ENCODE results near the gene ARHGAP23. TPM values are rescaled to one million over a fixed set of nuclear protein-coding genes. Genes with fewer than 3 reads are reported as not detected.

The ARHGAP23 gene
- total RNA-seq, 1 experiment from 2014 or later: 97.9 TPM

DNA sequence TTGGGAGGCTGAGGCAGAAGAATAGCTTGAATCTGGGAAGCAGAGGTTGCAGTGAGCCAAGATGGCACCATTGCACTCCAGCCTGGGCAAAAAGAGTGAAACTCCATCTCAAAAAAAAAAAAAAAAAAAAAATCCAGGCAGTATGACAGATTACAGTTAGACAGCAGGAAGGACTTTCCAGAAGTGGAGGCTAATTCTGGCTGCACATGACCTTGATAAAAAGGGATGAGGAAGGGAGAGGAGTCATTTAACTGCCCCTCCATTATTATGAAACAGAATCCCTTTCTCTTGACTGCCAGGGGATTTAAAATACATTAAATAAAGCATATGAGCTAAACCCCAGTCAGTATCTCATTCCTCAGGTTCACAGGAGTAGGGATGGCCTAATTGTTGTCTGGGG is 1.8 kb upstream of the ARHGAP23 start:
- no peak overlapping the region for H2BK15ac ChIP-seq (ENCODE audit: low read depth, low read length)
- no peak overlapping the region for H4K91ac ChIP-seq (ENCODE audit: insufficient read length, low read depth, low read length)
- H3K4me3 Mint-ChIP-seq: no peak overlapping the region; a peak in 1 of 5 replicates
- H3K9me3 ChIP-seq (ENCODE audit: control insufficient read depth, low read depth, low read length): no peaks in the 10 kb centered on the region
- H4K8ac ChIP-seq (replicated peaks; ENCODE audit: insufficient read length, low read depth, low read length): no peak overlapping the region
- H3K27ac Mint-ChIP-seq: no peak overlapping the region
- peaks cover 5% of the 10 kb centered on the region for H3K27me3 Mint-ChIP-seq (ENCODE audit: low read depth)
- no peak overlapping the region for H2BK20ac ChIP-seq (ENCODE audit: low read depth, low read length, poor library complexity, severe bottlenecking)
- no peak overlapping the region for H2BK12ac ChIP-seq (ENCODE audit: insufficient read length, low read depth, low read length)
- peaks cover 16% of the 10 kb centered on the region; the same call in 1 of the 2 replicates for H3K79me2 ChIP-seq (ENCODE audit: insufficient read depth, low read length)
- H3K4ac ChIP-seq (ENCODE audit: low read depth, low read length): no peak overlapping the region
- no peak overlapping the region for H2AK5ac ChIP-seq (ENCODE audit: insufficient read length, low read length)
- H3K9ac ChIP-seq (ENCODE audit: extremely low read depth, insufficient read length, low read length): no peak overlapping the region
- TF ChIP-seq, protein P1, sequence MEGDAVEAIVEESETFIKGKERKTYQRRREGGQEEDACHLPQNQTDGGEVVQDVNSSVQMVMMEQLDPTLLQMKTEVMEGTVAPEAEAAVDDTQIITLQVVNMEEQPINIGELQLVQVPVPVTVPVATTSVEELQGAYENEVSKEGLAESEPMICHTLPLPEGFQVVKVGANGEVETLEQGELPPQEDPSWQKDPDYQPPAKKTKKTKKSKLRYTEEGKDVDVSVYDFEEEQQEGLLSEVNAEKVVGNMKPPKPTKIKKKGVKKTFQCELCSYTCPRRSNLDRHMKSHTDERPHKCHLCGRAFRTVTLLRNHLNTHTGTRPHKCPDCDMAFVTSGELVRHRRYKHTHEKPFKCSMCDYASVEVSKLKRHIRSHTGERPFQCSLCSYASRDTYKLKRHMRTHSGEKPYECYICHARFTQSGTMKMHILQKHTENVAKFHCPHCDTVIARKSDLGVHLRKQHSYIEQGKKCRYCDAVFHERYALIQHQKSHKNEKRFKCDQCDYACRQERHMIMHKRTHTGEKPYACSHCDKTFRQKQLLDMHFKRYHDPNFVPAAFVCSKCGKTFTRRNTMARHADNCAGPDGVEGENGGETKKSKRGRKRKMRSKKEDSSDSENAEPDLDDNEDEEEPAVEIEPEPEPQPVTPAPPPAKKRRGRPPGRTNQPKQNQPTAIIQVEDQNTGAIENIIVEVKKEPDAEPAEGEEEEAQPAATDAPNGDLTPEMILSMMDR (conservative IDR thresholded peaks at IDR 0.05): no peak
- H3K27ac ChIP-seq (ENCODE audit: insufficient read length, low read depth, low read length): no peak overlapping the region
- H3K23ac ChIP-seq (ENCODE audit: insufficient read length, low read depth, low read length): no peak overlapping the region
- no peak overlapping the region for H3K56ac ChIP-seq (ENCODE audit: insufficient read length, low read depth, low read length)
- H2AFZ ChIP-seq (ENCODE audit: low read length): no peak overlapping the region
- H3K4me2 ChIP-seq (ENCODE audit: insufficient read depth, insufficient read length, low read length): no peak overlapping the region
- H2BK5ac ChIP-seq (ENCODE audit: insufficient read length, low read length): no peak overlapping the region
- H3K27me3 ChIP-seq (ENCODE audit: insufficient read depth, low read length): no peaks in the 10 kb centered on the region
- H3K36me3 Mint-ChIP-seq (ENCODE audit: insufficient read depth in 1 of 3, low read depth in 3 of 3): no peaks in the 10 kb centered on the region
- H3K18ac ChIP-seq (ENCODE audit: insufficient read length, low read depth, low read length): no peak overlapping the region
- no peak overlapping the region for H3T11ph ChIP-seq (ENCODE audit: low read length)
- no peaks in the 10 kb centered on the region for H4K20me1 ChIP-seq (ENCODE audit: control insufficient read depth, insufficient read depth, insufficient read length)
- H3K23me2 ChIP-seq (ENCODE audit: insufficient read length, low read depth, low read length, poor library complexity, severe bottlenecking): peaks cover 11% of the 10 kb centered on the region
- DNase-seq: no peak
- no peak overlapping the region for H2BK120ac ChIP-seq (ENCODE audit: low read depth, low read length, poor library complexity, severe bottlenecking)
- H3K4me1 Mint-ChIP-seq: peaks cover 58 to 71% of the 10 kb centered on the region in 2 experiments
- no peak overlapping the region for H3K14ac ChIP-seq (ENCODE audit: insufficient read depth, low read length)
- H3K79me1 ChIP-seq (ENCODE audit: insufficient read depth, low read depth, low read length, poor library complexity, severe bottlenecking): no peaks in the 10 kb centered on the region
- no peaks in the 10 kb centered on the region for H3K9me3 Mint-ChIP-seq
- peaks cover 19% of the 10 kb centered on the region; the same call in 1 of the 2 replicates for H3K4me1 ChIP-seq (ENCODE audit: insufficient read depth, low read length)
- no peak overlapping the region for H4K5ac ChIP-seq (ENCODE audit: insufficient read length, low read depth, low read length)
